ENCODE results near the gene SULT2B1.
"Not testable (repeated sequence)": the region's sequence is repeated elsewhere in the genome, so short reads cannot be mapped to it uniquely, and the experiment has no call there.

SULT2B1 gene

GRCh38 chr19:48551437-48552302 is at the start of gene SULT2B1:
Gene SULT2B1, plus strand, starts transcription at chr19:48552172. Its CDS starts 81 bp downstream, at chr19:48552253.
- DNase-seq = no peak

DNA sequence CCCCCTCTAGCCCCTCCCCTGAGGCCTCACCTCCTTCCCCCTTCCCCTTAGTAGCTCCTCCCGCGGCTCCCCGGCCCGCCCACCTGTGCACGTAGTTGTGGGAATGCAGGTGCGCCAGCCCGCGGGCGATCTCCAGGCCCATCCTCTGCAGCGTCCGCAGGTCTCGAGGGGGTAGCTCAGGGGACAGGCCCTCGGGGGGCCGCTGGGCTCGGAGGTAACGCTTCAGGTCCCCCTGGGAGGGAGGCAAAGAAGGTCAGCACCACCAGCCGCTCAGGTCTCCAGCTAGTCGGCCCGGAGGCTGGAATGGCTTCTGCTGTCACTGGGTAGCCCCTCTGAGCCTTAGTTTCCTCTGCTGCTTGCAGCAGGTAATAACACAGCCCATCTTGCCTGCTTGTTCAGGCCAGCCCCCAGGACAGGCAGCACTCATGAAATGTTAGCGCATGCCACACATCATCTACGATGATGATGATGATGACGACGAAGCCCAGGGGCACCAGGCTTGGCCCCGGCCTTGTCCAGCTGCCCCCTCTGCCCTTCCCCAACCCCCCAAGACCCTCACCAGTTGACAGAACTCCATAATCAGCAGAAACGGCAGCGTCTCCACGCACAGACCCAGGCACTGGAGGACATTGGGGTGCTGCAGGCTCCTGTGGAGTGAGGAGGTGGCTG is 49.5 kb upstream of the SULT2B1 start:
- DNase-seq = no peak

DNA sequence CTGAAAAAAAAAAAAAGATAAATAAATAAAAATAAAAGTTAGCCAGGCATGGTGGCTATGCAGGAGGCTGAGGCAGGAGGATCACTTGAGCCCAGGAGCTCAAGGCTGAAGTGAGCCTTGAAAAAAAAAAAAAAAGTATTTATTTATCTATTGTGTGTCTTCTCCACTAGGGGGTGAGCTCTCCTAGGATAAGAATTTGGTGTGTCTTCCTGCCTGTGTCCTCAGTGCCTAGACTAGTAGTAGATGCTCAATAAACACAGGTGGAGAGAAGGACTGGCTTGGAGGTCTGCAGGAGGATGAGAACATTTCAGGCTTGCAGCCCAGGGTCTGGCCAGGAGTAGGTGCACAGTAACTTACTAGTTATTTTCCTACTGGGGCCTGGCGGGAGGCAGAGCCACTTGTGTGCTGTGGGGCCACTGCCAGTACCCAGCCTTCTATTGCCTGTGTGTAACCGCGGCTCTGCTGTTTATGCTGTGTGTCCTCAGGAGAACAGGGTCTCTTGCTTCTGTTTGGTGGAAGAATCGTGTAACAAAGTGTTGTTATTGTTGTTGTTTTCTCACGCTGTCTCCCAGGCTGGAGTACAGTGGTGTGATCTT is 45.7 kb upstream of the SULT2B1 start:
- peak; percentile 27 for DNase-seq

DNA sequence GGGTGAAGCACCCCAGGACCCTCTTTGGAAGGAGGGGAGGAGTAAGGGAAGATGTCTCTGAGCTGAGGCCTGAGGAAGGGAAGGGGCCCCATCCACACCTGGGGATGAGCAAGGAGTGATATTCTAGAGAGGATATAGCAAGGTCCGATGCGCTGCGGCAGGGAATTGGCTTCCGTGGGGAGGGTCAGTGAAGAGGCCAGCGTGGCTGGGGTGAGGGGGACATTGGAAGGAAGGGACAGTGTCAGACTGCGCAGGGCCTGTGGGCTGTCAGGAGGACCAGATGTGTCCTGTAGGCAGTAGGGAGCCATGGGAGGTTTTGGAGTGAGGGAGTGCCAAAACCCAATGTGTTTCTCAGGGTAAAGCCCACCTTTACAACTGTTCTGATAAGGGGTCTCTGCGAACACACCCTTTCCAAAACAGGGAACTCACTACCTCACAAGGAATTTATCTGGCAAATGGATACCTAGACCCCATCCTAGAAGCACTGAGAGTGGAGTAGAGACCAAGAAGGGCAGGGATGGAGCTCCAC is 44.0 kb upstream of the SULT2B1 start:
- no peak for DNase-seq

- DNase-seq = no peak
Measured at GRCh38 chr19:48508729-48509411, 43.1 kb upstream of the SULT2B1 start.

DNA sequence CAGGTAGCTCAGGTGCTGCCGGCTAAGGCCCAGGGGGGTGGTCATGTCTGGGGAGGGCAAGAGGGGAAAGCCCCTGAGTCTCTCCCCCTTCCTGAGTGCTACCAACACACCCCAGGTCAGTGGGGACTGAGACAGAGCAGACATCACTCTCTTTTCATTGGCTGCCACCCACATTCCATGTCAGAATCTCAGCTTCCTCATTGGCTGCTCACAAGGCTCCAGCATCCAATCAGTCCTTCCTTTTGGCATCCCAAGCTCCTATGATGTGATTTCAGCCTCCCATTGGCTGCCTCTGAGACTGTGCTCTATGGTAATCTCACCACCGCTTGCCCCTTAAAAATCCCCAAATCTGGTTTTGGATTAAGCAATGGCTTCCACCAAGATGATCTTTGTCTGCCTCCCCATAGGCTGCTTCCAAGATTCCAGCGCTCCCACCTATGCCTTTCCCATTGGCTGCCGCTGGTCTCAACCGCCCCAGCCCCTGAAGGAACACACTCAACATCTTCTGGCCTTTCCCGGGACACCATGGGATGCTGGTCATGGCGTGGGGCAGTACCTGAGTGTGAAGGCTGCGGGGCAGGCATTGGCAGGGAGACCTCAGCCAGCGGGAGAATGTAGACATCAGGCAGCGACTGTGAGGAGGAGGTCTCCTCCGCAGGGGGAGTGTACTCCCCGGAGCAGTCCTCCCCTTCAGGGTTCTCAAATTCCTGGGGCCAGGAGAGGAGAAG is 42.3 kb upstream of the SULT2B1 start:
- DNase-seq = no peak

DNA sequence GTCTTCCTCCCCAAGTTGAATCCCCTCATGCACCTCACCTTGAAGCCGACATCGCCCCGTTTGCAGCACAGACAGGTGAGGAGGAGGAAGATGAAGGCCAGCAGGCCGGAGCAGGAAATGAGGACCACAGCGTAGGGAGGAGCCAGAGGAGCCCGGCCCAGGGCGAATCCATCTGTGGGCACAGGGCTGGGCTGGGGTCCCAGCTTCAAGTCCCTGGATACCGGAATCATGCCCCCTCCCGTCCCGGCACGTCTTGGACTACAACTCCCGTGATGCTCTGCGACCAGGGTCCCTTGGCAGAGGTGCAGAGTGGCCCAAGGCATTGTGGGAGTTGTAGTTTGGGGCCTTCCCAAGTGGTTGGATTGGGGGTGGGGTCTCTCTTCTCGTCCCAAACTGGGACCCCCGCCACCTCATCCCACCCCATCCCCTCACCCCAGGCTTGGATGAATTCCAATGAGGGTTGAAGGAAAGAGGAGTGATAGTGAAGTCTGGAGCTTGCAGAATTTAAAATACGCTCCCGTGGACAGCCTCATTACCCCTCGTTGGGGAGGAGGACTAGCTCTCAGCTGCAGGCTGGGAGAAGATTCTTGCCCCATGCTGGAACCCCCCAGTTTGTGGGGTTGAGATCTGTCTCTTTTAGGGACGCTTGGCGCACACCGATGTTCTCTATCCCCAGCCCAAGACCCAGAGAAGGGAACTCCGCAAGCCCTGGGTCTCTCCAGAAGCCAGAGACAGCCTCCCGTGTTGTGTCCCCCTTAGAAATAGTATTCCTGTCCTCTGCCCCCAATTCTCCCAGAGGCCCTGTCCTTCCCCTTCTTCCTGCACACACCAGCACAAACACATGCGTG is 41.3 kb upstream of the SULT2B1 start:
- peak; percentile 47 for DNase-seq

DNA sequence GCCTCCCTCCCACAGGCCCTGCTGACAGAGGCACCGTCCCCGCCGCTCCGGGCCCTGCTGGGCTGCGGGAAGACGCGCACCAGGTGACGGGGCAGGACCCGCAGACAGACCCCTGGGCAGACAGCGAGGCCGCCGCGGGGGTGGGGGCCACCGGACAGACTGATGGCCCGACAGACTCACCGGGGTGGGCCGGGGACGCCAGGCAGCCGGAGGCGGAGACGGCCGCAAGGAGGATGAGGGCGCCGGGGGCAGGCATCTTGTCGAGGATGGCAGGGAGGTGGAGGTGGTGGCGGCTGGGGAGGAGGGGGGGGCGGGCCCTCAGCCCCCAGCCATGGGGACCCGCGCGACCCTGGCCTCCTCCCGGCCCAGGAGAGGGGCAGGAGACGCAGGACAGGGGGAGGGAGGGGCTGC is 40.6 kb upstream of the SULT2B1 start:
- no peak for DNase-seq

GRCh38 chr19:48511800-48512503 is 40.0 kb upstream of the SULT2B1 start, which contains the start of gene LMTK3:
Gene LMTK3, minus strand, starts transcription at chr19:48511835. Its CDS starts 259 bp downstream, at chr19:48511576.
- peak; percentile 42 for DNase-seq

GRCh38 chr19:48512504-48513288 is 39.3 kb upstream of the SULT2B1 start:
- no peak for DNase-seq

- DNase-seq = peak; percentile 76
Measured at GRCh38 chr19:48513289-48514122, 38.5 kb upstream of the SULT2B1 start.

- DNase-seq = no peak
Measured at GRCh38 chr19:48514123-48514458, 37.9 kb upstream of the SULT2B1 start.

DNA sequence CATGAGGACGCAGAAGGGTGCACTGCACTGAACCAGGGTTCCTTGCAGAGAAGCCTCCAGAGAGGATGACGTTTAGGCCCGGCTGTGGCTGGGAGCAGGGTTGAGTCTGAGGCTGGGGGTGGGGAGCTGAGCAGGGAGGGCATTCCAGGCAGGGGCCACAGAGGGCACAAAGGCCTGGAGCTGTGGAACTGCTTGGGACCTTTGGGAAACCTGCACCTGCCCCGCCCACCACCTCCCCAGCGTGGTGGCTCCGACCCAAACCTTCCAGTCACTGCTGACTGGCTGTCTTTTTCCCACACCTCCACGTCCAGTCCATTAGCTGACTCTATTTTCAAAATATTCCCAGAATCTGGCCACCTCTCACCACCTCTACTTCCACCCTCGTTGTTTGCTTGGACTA is 35.4 kb upstream of the SULT2B1 start:
- DNase-seq = no peak

GRCh38 chr19:48518207-48518606 is 33.8 kb upstream of the SULT2B1 start:
- DNase-seq = no peak

GRCh38 chr19:48519426-48519825 is 32.5 kb upstream of the SULT2B1 start:
- DNase-seq = not testable (repeated sequence)

GRCh38 chr19:48520134-48520533 is 31.8 kb upstream of the SULT2B1 start:
- DNase-seq = no peak

DNA sequence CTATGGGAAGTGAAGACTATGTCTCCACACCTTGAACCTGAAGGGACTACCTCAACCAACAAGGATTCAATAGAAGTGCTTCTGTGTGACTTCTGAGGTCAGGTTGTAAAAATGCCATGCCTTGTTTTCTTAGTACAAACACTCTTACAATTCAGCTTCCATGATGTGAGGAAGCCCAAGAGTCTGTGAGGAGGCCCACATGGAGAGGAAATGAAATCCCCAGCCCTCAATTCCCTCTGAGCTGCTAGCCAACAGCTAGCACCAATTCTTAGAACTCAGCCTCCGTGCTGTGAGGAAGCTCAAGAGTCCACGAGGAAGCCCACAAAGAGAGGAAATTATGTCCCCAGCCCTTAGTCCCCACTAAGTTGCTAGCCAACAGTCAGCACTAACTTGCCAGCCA is 27.8 kb upstream of the SULT2B1 start:
- DNase-seq = no peak

DNA sequence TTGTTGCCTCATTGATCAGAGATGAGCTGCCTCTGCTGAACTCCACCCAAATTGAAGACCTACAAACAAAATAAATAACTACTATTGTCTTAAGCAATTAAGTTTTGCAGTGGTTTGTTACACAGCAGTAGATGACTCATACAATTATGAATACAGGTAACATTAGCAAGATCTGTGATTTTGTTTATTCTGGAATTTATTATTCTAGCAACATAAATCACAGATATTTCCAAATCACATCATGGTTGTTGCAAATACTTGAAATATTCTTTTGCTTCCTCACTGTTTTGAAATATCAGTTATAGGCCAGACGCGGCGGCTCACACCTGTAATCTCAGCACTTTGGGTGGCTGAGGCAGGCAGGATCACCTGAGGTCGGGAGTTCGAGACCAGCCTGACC is 27.2 kb upstream of the SULT2B1 start:
- no peak for DNase-seq

DNA sequence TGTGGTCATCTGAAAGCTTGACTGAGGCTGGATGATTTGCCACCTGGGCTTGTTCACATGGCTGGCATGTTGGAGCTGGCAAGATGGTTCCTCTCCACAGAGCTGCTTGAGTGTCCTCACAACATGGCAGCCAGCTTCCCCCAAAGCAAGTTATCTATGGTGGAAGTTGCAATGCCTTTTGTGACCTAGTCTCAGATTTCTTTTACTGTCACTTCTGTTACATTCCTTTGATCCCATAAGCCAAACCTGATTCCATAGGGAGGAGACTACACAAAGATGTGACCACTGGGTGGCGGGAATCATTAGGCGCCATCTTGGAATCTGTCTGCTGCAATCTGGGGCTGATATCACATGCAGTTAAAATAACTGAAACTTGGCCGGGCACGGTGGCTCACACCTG is 22.8 kb upstream of the SULT2B1 start:
- no peak for DNase-seq

All from NCI-H446 treated with DMSO at 0.1 percent for 48 hours (cell line).